Ishikawa (cell line): ENCODE data around the gene SLC35B3.

Experiments used
- CEBPB ChIP-seq: IDR thresholded peaks from 2 replicates; pipeline ENCODE4 v1.6.1; 2012
- CREB1 ChIP-seq: IDR thresholded peaks from 2 replicates; pipeline ENCODE4 v1.6.1; 2012; ENCODE audit warnings: low read depth
- EP300 ChIP-seq: IDR thresholded peaks from 2 replicates; pipeline ENCODE4 v1.6.1; 2012; ENCODE audit warnings: borderline replicate concordance
- TAF1 ChIP-seq: IDR thresholded peaks from 2 replicates; pipeline ENCODE4 v1.6.1; 2012; ENCODE audit warnings: low read depth, mild to moderate bottlenecking
- TF ChIP-seq, protein P1 (sequence below): IDR thresholded peaks from 2 replicates; pipeline ENCODE4 v1.6.1; 2012

DNA sequence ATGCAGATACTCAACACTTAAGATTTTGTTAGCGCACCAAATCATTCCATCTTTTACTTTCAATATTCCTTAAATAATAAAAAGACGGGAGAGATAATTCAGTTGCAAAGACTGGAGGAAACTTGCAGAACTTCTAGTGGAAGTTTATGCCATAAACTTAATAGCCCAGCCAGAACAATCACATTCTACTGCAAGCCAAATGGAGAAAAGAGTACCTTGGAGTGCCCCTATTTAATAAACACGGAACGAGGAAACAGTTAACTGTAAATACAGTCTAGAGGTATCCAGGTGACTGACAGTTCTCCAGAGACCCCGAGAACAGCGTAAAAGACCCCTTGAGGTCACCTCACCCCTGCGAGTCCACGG lies 635 bp downstream of the SLC35B3 start:
- no peak for TF ChIP-seq CEBPB
- TF ChIP-seq, protein P1, sequence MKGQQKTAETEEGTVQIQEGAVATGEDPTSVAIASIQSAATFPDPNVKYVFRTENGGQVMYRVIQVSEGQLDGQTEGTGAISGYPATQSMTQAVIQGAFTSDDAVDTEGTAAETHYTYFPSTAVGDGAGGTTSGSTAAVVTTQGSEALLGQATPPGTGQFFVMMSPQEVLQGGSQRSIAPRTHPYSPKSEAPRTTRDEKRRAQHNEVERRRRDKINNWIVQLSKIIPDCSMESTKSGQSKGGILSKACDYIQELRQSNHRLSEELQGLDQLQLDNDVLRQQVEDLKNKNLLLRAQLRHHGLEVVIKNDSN, result no peak
- no peak for TF ChIP-seq EP300
- no peak for TF ChIP-seq TAF1
- TF ChIP-seq CREB1, result no peak
